ENCODE measurements around the gene ALOX12B.
"Not testable (repeated sequence)": the region's sequence is repeated elsewhere in the genome, so short reads cannot be mapped to it uniquely, and the experiment has no call there.

The ALOX12B gene

DNA sequence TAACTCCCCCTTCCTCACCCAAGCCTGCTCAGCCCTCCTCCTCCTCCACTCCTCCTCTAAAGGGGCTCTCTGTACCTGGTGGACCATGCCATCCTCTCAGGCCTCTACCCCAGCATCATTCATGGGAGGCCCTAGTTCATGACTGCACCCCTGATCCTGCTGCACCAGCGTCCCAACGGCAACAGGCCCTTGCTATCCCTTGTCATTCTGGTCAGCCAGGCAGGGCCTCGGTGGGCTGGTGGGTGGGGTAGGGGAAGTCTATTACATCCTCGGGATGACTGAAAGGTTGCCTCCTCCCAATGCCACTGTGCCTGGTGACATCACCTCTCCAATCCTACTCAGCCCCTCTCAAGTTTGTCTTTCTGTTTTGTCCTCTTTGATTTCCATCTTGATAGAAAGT, 19.7 kb downstream of the ALOX12B start:
- DNase-seq (ENCODE audit: low read depth in 2 of 3, low spot score in 1 of 3): no peak

DNA sequence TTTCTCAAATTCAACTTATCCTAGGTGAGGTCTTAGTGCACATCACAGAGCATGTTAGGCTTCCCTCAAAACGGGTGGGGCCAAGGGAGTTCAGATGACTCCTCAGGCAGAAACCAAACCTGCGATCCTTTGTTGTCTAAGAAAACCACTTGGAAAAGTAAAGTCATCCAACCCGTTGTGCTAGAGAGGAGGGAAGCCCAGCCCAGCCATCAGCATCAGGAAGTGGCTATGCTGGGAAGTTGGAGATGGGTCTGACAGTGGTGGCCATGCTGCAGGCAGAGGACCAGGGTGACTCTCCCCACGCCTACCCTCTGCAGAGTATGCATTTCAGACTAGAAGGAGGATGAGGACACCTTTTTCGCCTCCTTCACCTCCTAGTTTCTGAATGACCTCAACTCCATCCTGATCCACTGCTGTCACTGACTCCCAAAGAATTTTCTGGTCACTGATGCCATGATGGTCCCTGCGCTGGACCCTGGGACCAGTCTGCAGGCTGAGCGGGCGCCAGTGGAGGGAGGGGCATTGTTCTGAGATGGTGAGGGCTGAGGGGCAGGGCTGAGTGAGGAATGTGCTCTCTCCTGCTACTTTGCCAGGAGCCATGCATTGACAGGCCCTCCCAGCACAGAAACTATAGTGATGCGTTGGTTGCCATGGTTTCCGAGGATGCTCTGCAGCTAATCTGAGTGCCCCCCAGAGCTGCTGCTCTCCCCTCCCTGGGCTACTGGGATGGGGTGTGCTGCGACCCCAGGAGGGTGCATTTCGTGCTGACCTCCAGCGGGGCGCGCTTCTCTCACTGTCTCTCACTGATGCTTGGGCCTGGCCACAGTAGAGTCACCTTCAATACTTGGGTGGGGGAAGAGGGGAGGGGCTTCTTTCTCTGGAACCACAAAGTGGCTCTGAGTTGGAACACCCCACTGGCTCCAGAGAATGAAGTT, 20.4 kb downstream of the ALOX12B start:
- no peak for DNase-seq (ENCODE audit: low read depth in 2 of 3, low spot score in 1 of 3)

DNA sequence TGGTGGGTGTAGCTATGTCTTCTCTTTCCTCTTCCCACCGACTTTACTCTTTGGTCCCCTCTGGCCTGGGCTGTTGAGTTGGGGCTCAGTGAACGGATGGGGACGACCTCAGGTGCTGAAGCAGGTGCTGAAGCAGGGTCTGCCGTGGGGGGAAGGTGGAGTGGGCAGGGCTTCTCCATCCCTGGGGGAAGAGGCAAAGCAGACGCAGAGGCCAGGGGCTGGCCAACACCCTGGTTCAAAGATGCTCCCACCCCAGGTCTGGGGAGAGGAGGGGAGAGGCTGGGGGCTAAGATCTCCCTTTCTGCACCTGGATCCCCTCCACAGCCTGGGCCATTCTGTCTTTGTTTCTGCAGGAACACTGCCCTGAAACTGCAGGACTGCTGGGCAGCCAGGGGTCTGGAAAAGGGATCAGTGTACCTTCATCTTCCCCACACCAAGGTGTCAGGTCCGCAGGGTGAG, 22.9 kb downstream of the ALOX12B start:
- DNase-seq (ENCODE audit: low read depth in 2 of 3, low spot score in 1 of 3): no peak

DNA sequence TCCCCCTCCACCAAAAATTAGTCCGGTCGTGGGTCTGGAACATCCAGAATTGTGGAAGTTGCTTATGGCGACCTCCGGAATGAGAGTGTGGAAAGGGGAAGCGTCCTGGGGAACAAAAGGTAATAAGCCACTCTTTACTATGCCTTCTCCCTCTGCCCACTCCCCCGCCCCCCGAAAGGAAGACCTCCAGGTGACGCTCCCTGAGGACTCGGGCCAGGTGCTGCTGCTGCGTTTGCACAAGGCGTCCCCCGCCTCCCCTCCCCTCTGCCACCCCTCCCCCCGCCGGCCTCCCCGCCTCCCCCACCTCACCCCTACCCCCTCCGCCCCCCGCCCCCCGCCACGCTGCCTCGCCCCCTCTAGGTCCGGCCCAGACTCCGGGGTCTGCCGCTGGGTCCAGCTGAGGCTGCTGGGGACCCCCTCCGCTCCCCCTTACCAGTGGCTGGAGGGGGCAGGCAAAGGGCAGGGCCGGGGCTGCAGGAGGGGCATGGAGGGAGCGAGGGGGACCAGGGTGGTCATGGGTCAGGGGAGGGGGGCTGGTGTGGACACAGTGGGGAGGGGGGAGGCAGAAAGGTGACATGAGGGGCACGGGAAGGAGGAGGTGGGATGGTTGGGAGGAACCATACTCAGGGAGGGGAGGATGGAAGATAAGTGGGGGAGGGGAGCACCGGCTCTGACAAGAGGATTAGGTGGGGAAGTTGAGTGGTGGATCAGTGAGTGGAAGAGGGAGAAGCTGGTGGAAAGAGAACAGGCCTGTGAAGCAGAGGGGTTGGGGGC, 23.6 kb downstream of the ALOX12B start:
- DNase-seq (ENCODE audit: low read depth in 2 of 3, low spot score in 1 of 3): no peak

DNA sequence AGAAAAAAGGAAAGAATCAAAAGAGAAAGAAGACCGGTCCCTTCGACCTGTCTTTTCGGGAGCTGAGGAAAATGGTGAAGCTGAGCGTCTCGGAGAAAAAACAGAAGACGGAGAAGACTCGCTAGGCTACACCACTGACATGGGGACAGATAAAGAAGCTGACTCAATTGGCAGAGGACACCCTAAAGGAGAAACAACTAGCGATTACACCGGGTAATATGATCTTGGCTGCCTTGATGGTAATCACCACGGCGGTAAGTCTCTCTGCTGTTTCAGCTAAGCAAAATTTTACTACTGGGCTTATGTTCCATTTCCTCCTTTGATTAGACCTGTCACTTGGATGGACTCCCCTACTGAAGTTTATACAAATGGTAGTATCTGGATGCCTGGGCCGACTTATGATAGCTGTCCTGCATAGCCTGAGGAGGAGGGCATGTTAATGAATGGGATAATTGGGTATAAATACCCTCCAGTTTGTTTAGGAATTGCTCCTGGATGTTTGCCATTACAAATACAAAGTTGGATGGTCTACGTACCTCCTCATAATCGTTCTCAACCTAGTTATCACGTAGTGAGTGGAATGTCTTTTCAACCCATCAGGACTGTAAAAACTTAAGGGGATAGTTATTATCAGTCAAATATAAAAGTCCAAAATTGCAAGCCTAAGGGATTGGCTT, 24.6 kb downstream of the ALOX12B start:
- no peak for DNase-seq (ENCODE audit: low read depth in 2 of 3, low spot score in 1 of 3)

DNA sequence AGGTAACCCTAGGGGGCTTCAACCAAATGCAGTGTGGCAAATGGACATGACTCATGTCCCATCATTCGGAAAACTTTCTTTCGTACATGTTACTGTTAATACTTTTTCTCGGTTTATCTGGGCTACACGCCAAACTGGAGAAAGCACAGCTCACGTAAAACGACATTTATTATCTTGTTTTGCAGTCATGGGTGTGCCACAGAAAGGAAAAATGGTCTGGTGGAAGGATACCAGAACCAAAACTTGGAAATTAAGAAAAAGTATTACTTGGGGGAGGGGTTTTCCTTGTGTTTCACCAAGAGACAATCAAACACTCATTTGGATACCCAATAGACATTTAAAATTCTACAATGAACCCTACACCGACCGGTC, 25.1 kb downstream of the ALOX12B start:
- DNase-seq (ENCODE audit: low read depth in 2 of 3, low spot score in 1 of 3): no peak

DNA sequence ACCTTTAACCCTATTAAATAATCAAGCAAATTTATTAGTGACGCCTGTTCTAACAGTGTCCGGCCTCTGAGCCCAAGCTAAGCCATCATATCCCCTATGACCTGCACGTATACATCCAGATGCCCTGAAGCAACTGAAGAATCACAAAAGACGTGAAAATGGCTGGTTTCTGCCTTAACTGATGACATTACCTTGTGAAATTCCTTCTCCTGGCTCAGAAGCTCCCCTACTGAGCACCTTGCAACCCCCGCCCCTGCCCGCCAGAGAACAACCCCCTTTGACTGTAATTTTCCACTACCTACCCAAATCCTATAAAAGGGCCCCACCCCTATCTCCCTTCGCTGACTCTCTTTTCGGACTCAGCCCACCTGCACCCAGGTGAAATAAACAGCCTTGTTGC, 25.7 kb downstream of the ALOX12B start:
- not testable (repeated sequence) for DNase-seq (ENCODE audit: low read depth in 2 of 3, low spot score in 1 of 3)

DNA sequence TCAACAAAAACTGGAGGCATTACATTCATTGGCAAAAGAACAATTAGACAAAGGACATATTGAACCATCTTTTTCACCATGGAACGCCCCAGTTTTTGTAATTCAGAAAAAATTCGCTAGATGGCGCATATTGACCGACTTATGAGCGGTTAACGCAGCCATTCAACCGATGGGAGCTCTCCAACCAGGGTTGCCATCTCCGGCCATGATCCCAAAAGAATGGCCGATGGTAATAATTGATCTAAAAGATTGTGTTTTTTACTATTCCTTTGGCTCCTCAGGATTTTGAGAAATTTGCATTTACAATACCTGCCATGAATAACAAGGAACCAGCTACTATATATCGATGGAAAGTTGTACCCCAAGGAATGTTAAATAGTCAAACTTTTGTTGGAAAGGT, 27.2 kb downstream of the ALOX12B start:
- peak in 2 of 3 donors; percentile 27 to 89 for DNase-seq (ENCODE audit: low read depth in 2 of 3, low spot score in 1 of 3)

DNA sequence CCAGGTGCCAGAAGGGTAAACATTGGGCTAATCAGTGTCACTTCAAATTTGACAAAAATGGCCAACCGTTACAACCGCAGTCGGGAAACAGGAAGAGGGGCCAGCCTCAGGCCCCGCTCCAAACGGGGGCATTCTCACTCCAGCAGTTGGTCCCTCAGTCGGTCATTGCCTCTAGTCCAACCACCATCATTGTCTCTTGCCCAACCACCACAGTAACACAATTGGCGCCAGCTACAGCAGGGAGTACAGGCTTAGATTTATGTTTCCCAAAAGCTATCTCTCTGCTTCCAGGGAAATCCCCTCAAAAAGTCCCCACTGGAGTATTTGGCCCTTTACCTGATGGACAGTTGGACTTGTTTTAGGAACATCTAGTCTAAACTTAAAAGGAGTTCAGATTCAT, 28.4 kb downstream of the ALOX12B start:
- no peak for DNase-seq (ENCODE audit: low read depth in 2 of 3, low spot score in 1 of 3)

DNA sequence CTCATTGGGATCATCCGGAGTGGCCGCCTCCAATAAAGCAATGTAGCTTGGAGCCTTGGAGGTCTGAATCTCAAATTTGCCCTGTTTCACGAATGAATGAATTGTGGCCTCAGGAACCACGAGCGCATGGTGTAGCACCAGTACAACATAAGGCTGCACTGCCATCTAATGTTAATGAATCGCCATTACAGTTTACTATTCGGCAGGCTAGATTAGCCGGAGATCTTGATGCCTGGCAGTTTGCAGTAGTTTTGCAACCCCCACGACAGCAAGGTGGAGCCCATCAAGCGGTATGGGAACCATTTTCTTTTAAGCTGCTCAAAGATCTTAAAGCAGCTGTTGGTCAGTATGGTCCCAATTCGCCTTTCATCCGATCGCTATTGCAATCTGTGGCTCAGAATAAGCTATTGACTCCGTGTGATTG, 29.8 kb downstream of the ALOX12B start:
- peak in 1 of 3 donors; percentile 67 for DNase-seq (ENCODE audit: low read depth in 2 of 3, low spot score in 1 of 3)

DNA sequence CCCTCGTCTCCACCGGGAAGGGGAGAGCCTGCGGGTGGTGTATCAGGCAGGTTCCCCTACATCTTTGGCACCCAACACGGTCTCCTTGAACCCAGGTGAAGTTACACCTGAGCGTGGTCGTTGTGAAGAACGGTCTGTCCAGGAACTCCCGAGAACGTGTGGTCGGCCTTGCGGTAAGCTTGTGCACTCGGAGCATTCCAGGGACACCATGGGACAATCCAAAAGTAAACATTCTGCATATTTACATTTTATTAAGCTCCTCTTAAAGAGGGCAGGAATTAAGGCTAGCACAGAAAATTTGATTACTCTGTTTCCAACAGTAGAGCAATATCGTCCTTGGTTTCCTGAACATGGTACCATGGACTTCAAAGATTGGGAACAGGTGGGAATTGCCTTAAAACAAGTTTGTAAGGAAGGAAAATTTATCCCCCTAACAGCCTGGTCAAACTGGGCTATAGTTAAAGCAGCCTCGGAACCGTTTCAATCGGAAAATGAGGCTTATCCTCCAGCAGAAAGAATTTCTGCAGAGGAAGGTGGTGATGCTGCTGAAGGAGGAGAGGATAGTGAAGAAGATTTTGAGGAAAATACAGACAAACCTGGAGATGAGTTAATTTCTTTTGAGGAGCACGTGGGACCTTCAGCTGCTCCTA, 30.4 kb downstream of the ALOX12B start:
- no peak for DNase-seq (ENCODE audit: low read depth in 2 of 3, low spot score in 1 of 3)

DNA sequence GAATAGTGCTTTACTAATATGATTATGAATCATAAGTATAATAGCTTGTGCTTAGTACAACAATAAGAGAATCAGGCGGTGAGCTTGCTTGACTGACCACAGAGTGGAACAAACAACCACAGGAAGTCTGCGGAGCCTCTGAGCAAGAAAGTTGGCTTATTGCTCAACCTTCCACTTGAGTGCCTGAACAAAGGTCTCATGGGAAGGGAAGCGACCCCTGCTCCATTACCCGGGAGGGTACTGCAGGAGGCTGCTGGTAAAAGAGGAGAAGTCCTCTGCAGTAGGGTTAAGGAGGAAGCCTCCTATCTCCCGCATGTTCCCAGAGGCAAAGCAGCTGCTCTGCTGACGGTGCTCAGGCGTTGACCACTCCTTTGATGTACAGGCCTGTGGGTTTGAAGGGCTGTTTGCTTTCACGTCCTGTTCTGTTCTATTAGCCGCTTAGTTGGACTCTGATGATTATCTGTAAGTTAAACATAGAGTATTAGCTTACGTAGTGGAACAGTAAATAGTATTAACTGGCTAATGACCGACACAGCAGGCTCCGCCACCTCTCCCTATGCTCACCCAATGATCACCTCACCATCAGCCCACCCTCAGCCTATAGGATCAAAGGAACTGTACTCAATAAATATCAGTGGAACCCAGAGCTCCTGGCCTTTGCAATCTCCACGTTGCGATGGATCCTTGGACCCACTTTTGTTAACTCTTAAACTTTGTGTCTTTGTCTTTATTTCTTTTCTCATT, 31.1 kb downstream of the ALOX12B start:
- peak in 2 of 3 donors; percentile 21 to 37 for DNase-seq (ENCODE audit: low read depth in 2 of 3, low spot score in 1 of 3)

DNA sequence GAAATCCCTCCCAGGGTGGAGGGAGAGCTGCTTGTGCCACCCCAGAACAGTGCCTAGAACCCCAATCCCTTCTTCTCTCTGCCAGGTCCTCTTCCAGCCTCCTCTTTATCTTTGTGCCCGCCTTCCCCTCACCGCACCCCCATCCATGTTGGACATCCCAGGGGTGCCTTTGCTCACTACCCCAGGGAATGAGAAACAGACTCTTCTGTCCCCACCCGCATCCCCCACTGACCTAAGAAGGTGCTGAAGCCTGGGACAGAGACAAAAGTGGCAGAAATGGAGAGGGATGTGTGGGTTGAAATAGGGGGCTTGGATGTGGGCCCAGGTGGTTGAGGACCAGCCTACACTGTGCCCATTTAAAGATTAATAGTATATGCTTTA, 31.7 kb downstream of the ALOX12B start:
- no peak for DNase-seq (ENCODE audit: low read depth in 2 of 3, low spot score in 1 of 3)

DNA sequence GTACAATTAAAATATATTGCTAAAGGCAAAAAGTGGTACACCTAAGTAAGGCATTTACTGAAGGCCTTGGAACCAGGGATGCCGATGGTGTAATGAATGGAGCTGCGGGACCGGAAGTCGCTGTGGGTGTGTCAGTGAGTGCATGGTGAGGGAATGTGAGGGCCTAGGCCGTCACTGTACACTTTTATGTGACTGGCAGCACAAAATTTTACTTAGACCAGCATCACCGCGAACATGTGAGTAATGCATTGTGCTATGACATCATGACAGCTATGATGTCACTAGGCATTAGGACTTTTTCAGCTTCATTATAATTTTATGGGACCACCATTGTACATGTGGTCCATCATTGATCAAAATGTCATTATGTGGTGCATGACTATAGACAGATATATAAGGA, 33.9 kb downstream of the ALOX12B start:
- DNase-seq (ENCODE audit: low read depth in 2 of 3, low spot score in 1 of 3): no peak

DNA sequence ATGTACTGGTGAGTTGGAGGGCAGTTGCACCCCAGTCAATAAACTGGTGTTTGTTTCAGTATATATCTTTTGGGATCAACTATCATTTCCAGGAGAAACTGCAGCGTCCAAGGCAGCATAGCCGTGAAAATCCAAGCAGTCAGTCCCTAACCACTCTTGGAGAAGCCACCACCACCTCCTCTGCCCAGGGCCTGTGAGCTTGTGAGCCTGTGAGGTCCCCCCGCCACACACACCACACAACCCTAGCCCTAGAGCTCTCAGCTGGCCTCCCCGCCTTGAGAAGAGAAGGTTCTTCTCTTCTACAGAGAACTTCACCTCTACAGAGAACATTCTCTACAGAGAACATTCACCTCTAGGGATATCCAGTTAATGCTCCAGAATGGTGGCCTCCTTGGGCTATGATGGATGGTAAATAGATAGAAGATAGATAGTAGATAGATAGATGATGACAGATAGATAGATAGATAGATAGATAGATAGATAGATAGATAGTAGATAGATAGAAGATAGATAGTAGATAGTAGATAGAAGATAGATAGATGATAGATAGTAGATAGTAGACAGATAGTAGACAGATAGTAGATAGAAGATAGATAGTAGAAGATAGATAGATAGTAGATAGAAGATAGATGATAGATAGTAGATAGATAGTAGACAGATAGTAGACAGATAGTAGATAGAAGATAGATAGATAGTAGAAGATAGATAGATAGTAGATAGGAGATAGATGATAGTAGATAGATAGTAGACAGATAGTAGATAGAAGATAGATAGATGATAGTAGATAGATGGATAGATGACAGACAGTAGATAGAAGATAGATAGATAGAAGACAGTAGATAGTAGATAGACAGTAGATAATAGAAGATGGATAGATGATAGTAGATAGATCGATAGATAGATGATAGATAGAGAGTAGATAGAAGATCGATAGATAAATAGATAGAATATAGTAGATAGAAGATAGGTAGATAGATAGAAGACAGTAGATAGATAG, 35.0 kb downstream of the ALOX12B start:
- DNase-seq (ENCODE audit: low read depth in 2 of 3, low spot score in 1 of 3): no peak

DNA sequence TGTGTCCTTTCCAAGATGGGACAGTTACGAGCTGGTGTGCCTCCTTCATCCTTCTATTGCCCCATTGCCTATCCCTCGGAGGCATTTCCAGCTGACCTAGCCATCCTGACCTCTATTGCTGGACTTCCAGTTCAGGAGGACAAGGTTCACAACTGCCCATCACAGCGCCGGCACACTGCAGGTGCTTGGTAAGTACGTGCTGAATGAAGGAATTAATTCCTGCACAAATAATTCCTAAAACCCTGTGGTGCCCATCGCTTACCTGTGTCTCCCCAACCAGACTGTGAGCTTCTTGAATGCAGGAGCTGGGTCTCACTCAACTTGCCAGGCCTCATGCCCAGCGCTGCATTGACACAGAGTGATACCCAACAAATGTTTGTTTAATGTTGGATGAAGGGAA, 35.7 kb downstream of the ALOX12B start:
- no peak for DNase-seq (ENCODE audit: low read depth in 2 of 3, low spot score in 1 of 3)

DNA sequence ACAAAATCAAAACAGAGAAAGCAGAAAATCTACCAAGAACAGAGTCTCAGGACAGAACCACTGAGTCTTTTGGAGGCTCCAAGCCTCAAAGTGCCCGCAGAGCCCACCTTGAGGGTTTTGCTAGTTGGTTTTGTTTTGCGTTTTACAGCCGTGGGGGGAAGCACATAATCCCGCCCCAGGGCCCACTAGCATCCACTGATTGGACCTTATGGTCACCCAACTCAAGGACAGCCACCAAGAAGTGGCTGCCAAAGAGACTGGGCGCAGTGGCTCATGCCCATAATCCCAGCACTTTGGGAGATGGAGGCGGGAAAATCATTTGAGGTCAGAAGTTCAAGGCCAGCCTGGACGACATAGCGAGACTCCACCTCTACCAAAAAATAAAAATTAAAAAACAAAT, 38.8 kb downstream of the ALOX12B start:
- no peak for DNase-seq (ENCODE audit: low read depth in 2 of 3, low spot score in 1 of 3)

DNA sequence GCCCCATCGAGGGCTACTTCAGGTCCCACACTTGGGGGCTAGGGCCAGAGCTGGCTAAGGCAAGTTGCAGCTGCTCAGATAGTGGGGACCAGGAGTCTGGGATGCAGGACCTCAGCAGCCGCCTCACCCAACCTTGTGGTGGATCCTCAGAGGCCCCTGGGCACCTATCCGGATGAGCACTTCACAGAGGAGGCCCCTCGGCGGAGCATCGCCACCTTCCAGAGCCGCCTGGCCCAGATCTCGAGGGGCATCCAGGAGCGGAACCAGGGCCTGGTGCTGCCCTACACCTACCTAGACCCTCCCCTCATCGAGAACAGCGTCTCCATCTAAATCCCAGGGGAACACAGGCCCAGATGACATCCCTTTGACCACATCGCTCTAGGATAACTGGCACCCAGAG, 39.3 kb downstream of the ALOX12B start:
- DNase-seq (ENCODE audit: low read depth in 2 of 3, low spot score in 1 of 3): no peak

DNA sequence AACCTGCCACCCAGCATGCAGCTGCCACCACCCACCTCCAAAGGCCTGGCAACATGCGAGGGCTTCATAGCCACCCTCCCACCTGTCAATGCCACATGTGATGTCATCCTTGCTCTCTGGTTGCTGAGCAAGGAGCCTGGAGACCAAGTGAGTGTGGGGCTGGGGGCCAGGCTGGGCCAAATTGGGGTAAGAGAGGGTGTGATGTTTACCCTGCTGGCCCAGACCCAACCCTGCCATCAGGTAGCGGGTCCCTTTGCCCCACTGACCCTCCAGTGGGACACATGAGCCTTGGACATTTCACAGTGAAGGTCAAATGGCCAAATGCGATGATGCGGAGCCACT, 39.8 kb downstream of the ALOX12B start:
- DNase-seq (ENCODE audit: low read depth in 2 of 3, low spot score in 1 of 3): no peak

All from stimulated activated CD4-positive, alpha-beta T cell treated with anti-CD3 and anti-CD28 coated beads, Interleukin-12 subunit alpha, Interleukin-12 subunit beta, amount 100 ng/mL, for 48 hours (primary cell).